HG03025 (cell line): ENCODE data around the gene SPRY2.
"Not testable (repeated sequence)": the region's sequence is repeated elsewhere in the genome, so short reads cannot be mapped to it uniquely, and the experiment has no call there.

Experiments used
- ATAC-seq: cut with Tn5 transposase; IDR thresholded peaks from one replicate; pipeline ENCODE4 v1.9.1; 2021; ENCODE audit warnings: mild to moderate bottlenecking, moderate library complexity; ENCODE audit not compliant: unreplicated experiment, low FRiP score

The SPRY2 gene

DNA sequence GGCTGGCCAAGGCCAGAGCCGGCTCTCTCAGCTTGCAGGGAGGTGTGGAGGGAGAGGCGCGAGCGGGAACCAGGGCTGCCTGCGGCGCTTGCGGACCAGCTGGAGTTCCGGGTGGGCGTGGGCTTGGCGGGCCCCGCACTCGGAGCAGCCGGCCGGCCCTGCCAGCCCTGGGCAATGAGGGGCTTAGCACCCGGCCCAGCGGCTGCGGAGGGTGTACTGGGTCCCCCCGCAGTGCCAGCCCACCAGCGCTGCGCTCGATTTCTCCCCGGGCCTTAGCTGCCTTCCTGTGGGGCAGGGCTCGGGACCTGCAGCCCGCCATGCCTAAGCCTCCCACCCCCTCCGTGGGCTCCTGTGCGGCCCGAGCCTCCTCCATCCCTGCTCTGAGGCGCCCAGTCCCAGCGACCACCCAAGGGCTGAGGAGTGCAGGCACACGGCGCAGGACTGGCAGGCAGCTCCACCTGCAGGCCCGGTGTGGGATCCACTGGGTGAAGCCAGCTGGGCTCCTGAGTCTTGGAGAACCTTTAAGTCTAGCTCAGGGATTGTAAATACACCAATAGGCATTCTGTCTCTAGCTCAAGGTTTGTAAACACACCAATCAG lies 14.7 kb upstream of the SPRY2 start:
- not testable (repeated sequence) for ATAC-seq

DNA sequence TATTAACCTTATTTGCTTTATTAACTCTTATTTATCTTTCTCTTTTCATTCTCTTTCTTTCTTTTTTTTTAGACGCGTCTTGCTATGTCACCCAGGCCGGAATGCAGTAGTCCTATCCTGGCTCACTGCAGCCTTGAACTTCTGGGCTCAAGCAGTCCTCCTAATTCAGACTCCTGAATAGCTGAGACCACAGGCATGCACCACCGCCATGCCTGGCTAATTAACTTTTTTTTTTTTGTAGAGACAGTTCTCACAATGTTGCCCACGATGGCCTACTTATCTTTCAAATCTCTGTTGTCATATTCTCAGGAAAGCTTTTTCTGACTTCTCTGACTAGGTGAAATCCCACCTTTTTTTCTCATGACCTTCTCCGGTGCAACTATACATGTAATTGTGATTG lies 7.8 kb upstream of the SPRY2 start:
- ATAC-seq, result no peak

- no peak for ATAC-seq
Measured at GRCh38 chr13:80348314-80348713, 7.4 kb upstream of the SPRY2 start.

- ATAC-seq, result no peak
Measured at GRCh38 chr13:80345771-80346510, 5.0 kb upstream of the SPRY2 start.

DNA sequence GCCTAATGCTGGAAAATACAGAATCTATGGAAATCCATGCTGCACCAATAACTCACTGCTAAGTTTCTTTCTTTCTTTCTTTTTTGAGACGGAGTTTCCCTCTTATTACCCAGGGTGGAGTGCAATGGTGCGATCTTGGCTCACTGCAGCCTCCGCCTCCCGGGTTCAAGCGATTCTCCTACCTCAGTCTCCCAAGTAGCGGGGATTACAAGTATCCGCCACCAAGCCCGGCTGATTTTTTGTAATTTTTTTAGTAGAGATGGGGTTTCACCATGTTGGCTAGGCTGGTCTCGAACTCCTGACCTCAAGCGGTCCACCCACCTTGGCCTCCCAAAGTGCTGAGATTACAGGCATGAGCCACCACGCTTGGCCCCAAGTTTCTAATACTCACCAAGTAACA lies 3.1 kb upstream of the SPRY2 start:
- ATAC-seq, result not testable (repeated sequence)

- ATAC-seq, result peak; percentile 69
Measured at GRCh38 chr13:80342471-80343371, 1.8 kb upstream of the SPRY2 start.

GRCh38 chr13:80341756-80342370 lies 937 bp upstream of the SPRY2 start:
- ATAC-seq, result no peak

DNA sequence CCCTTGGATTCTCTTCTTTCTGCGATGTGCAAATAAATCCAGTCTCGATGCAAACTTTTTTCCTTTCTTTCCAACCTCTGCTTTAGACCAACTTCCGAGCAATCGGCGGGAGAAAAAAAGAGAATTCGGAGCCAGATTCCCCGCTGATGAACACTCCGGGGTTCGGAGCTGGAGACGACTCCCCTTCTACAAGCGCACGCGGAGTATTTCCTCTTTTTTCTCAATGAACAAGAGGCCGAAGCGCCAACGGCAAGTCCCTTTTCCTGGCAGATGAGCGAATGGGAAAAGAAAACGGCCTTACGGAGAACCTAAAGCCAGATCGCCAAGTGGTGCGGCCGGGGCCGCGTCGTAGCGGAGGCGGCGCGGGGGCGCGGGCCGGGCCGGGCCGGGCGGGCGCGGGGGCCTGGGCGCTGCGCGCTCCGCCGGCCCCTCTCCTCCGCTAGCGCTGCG lies 250 bp downstream of the SPRY2 start:
- peak; percentile 25 for ATAC-seq

GRCh38 chr13:80339912-80340650 lies 845 bp downstream of the SPRY2 start:
- no peak for ATAC-seq

- no peak for ATAC-seq
Measured at GRCh38 chr13:80339563-80339911, 1.4 kb downstream of the SPRY2 start.

DNA sequence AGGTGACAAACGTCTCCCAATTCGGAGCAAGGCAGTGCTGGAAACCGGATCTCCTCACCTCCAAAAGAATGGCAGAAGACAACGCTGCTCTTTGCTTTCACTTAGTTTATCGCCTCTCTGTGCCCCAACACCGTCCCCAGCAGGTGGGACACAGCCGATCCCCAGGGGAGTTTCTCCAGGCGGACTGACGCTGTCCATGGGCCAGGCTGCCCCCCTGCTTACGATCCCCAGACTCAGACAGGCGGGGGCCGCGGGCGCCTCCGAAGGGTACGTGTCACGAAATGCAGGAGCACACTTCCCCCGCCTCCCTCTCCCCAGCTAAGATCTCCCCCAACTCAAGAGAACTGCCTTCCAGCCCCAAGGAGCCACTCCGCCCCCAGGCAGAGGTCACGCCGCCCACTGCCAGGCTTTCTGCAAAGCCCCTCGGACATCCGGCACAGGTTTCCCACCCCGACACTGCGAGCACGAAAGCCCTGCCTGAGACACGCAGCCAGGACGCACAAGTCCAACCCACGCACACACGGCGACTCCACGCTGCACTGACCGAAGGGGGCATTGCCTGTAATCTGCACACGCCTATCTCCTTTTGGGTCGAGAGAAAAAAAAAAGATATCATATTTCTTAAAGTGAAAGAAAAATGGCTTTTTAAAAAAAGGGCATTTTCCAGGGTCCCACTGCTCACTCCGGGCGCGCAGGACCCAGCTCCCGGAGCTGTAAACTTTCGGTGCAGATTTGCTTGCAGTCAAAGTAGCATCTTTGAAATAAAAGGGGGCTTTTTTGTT lies 2.0 kb downstream of the SPRY2 start:
- no peak for ATAC-seq

DNA sequence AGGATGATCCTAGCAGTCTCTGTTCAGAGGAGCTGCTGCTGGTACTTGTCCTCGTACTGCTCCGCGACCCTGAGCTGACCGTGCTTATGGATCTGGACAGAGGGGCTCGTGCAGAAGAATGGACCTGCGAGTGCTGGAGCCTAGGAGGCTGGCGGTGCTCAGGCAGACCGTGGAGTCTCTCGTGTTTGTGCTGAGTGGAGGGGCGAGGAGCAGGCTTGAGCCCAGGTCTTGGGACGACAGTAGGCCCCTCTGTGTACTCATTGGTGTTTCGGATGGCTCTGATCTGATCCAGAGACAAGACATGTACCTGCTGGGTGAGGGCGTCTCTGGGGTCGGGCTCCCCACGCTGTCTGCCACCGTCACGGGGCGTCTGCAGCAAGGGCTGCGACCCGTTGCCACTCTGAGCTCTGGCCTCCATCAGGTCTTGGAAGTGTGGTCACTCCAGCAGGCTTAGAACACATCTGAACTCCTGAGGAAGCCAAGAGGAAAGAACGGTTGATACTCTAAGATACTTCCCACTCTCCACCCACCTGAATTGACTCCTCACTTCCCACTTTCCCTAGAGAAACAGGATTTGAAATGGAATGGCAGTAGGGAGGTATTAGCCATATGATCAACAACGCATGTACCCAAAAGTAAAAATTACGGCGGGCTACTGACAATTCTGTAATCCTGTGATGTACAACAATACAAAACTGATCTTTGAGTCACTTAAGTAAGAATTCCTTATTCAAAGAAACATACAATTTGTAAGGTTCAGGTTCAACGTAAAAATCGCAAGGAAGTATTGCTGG lies 3.4 kb downstream of the SPRY2 start:
- ATAC-seq, result no peak

GRCh38 chr13:80336776-80337287 lies 4.1 kb downstream of the SPRY2 start:
- no peak for ATAC-seq

- ATAC-seq, result no peak
Measured at GRCh38 chr13:80336370-80336769, 4.6 kb downstream of the SPRY2 start.

DNA sequence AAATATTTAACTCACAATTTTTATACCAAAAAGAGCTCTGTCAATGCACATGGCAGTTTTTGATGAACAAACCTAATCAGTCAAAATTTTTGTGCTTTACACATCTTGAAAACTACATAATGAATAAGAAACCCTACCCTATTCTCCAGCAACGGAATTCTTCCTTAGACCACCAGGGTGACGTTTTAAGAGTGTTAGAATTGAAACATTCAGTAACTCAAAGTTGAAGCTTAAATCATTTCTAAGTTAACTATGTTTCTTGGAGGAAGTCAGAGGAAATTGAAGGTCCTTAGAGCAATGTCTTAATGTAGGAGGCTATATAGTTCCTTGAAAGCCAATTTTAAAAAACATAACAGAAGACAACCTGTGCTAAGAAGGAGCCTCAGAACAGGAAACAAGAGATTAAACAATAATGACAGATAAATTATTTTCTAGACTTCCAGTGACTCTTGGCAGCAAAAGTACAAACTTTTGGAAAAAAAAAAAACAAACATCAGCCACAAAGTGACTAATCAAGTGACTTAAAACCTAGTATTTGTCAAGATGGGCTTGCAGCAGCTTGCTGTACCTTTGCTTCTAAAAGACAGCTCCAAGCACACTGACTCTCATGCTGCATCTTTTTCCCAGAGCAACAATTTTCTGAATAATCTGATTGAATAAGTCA lies 6.2 kb downstream of the SPRY2 start:
- ATAC-seq, result no peak

DNA sequence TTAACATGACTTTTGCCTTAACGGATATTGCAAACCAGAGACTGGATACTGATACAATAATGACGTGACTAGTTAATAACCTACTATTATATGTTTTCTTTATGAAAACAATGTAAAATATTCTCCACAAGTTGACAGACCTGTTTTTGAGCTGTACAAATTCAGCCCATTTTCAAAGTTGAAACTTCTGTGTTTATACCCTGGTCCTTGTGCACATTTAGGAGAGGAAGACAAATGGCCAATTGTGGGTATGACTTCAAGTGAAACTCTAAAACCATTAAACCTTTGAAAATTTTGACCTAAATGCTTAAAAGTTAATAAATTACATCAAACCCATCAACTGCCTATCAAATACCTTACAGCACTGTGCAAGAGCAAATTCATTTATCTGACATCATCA lies 8.9 kb downstream of the SPRY2 start:
- ATAC-seq, result no peak

GRCh38 chr13:80329250-80329649 lies 11.7 kb downstream of the SPRY2 start:
- no peak for ATAC-seq

- no peak for ATAC-seq
Measured at GRCh38 chr13:80319004-80319403, 21.9 kb downstream of the SPRY2 start.
